Measurements from ENCODE around the gene NDE1.
"Not testable (repeated sequence)": the region's sequence is repeated elsewhere in the genome, so short reads cannot be mapped to it uniquely, and the experiment has no call there.

The NDE1 gene

GRCh38 chr16:15650019-15650697 is at the start of gene NDE1:
Gene NDE1, plus strand, starts transcription at chr16:15650245. Its CDS starts 14,534 bp downstream, at chr16:15664779.
- peak; percentile 92 for DNase-seq (ENCODE audit: low spot score)

- no peak for DNase-seq (ENCODE audit: low spot score)
Observed at GRCh38 chr16:15601212-15601879, 48.7 kb upstream of the NDE1 start.

- peak; percentile 26 for DNase-seq (ENCODE audit: low spot score)
Observed at GRCh38 chr16:15602285-15603044, 47.6 kb upstream of the NDE1 start.

- DNase-seq (ENCODE audit: low spot score) = peak; percentile 96
Observed at GRCh38 chr16:15604460-15605440, 45.3 kb upstream of the NDE1 start.

GRCh38 chr16:15605839-15606517 is 44.1 kb upstream of the NDE1 start:
- DNase-seq (ENCODE audit: low spot score) = peak; percentile 41

- no peak for DNase-seq (ENCODE audit: low spot score)
Observed at GRCh38 chr16:15606518-15607220, 43.4 kb upstream of the NDE1 start.

GRCh38 chr16:15607221-15607699 is 42.8 kb upstream of the NDE1 start:
- not testable (repeated sequence) for DNase-seq (ENCODE audit: low spot score)

- DNase-seq (ENCODE audit: low spot score) = no peak
Observed at GRCh38 chr16:15607700-15608396, 42.2 kb upstream of the NDE1 start.

- DNase-seq (ENCODE audit: low spot score) = no peak
Observed at GRCh38 chr16:15608398-15609285, 41.4 kb upstream of the NDE1 start.

- no peak for DNase-seq (ENCODE audit: low spot score)
Observed at GRCh38 chr16:15609286-15609649, 40.8 kb upstream of the NDE1 start.

- DNase-seq (ENCODE audit: low spot score) = no peak
Observed at GRCh38 chr16:15610369-15610871, 39.6 kb upstream of the NDE1 start.

GRCh38 chr16:15611610-15612009 is 38.4 kb upstream of the NDE1 start:
- DNase-seq (ENCODE audit: low spot score) = no peak

GRCh38 chr16:15613676-15614075 is 36.4 kb upstream of the NDE1 start:
- no peak for DNase-seq (ENCODE audit: low spot score)

GRCh38 chr16:15616012-15616411 is 34.0 kb upstream of the NDE1 start:
- no peak for DNase-seq (ENCODE audit: low spot score)

GRCh38 chr16:15616475-15617165 is 33.4 kb upstream of the NDE1 start:
- DNase-seq (ENCODE audit: low spot score) = no peak

GRCh38 chr16:15617901-15618300 is 32.1 kb upstream of the NDE1 start:
- DNase-seq (ENCODE audit: low spot score) = no peak

- no peak for DNase-seq (ENCODE audit: low spot score)
Observed at GRCh38 chr16:15618392-15618791, 31.7 kb upstream of the NDE1 start.

GRCh38 chr16:15620611-15621195 is 29.3 kb upstream of the NDE1 start:
- no peak for DNase-seq (ENCODE audit: low spot score)
